HG03135 (cell line): ENCODE measurements around the gene TRAK1.

Source experiments
- ATAC-seq: cut with Tn5 transposase; IDR thresholded peaks from one replicate; pipeline ENCODE4 v1.9.1; 2021; ENCODE audit warnings: mild to moderate bottlenecking, moderate library complexity; ENCODE audit not compliant: unreplicated experiment

Gene TRAK1

DNA sequence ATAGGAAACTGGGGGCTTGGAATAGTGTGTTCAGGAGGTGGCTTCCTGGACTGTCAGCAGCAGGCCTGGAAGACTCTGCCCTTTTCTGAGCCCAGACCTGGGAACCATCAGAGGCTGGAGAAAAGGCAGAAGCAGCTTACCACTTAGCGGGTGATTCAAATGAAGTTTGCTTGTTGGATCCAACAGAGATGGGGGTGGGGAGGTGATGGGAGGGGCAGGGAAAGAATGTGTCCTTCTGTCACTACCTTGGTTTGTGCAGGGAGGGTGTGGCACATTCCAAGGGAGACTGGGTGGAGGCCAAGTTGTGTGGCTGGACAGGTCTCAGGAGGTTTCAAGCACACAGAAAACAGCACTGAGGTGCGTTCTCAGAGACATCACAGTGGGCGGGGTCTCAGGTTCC, 58.8 kb downstream of the TRAK1 start:
- ATAC-seq, result no peak

DNA sequence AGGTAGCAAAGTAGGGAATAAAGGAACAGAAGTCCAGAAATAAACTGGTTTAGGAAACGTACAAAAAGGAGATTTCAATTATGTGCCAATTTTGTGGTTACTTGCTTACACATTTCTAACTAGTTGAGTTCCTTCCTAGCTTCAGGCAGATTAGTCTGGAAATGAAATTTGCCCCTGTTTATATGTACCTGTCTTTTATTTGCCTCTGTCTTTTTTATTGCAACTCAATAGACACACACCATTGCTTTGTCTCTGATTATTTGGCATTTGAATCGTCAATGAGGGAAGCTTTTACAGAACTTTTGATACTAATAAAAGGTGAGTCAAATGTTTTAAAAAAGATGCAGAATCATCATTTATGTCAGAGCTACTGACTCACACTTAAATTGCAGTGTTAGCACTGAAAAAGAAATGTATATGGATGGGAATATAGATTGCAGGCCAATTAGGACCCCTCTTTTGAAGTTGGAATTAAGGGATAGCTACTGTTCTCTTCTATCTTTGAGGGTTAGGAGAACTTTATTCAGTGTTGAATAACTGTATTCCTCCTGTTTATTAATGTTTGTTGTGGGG, 60.5 kb downstream of the TRAK1 start:
- ATAC-seq, result no peak

DNA sequence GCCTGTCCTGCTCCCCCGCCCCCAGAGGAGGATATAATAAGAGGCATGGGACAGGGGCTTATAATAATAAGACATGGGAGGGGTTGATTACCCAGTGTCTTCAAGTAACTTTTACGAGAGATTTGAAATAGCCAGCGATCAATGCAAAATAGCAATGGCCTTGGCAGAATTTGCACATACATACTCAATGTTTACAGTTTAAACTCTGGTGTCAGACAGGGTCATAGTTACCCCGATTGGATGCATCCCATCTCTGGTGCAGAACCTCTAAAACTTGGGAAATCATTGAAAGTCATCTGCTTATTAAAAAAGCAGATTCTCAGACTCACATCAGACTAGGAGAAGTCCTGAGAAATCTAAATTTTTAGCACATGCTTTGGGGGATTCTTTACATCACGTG, 61.0 kb downstream of the TRAK1 start:
- ATAC-seq, result no peak

DNA sequence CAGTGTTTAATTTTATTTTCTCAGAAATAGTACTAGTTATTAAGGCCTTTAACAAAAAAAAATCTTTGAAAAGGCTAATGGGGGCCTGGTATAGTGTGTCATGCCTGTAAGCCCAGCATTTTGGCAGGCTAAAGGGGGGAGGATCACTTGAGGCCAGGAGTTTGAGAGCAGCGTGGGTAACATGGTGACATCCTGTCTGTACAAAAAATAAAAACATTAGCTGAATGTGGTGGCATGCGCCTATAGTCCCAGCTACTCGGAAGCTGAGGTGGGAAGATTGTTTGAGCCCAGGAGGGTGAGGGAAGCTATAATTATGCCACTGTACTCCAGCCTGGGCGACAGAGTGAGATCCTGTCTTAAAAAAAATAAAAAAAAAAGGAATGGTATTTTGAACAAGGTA, 61.9 kb downstream of the TRAK1 start:
- no peak for ATAC-seq

DNA sequence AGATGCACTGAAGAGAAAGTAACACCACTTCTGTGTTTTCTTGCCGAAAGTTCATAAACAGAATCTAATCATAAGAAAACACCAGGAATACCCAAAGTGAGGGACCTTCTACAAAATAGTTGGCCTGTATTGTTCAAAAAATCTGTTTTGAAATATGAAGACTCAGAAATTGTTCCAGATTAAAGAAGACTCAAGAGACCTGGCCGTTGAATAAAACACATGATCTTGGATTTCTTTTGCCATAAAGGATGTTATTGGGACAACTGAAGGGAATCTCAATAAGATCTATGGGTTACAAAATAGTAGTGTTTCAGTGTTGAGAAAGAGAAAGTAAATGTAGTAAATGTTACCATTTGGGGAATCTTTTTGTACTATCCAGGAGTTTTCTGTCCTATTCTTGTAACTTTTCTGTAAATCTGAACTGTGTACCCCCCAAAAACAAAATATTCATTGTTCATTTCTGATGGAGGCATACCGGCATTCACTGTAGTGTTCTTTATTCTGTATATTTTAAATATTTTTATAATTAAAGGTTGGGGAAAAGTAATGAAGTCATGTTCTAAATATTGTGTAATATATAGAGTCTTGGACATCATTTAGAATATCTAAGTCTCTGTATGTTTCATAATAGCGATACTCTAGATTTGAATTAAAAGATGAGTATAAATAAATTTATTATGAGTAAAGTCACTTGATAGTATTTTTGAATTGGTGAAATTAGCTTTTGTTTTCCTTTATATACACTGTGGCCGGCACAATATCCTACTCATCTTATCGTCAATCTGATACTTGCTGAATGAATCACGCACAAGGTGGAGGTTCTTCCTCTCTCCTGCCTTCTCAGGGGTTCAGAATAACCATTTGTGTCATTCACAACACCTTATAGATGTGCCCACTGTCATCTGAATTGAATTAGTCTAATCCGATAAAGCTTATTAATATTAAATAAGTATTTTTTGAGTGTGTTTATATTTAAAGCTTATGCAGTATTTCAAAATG, 66.7 kb downstream of the TRAK1 start:
- no peak for ATAC-seq

DNA sequence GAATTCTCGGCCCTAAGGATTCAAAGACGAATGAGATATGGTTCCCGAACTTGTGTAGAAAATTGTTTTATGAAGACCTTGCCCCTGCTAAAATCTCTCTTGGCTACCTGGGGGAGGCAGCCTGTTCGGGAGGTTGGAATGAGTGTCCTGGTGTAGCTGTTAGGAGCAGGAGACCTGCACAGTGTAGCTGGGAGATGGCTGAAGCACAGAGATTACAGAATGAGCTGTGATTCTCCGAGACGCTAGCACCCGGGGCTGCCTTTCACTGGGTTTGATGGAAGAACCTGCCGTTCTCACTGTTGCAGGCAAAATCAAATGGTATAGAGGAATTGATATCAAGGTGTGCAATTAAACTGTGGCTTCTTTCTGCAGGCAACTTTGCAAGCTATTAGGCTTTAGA, 68.0 kb downstream of the TRAK1 start:
- ATAC-seq, result no peak

DNA sequence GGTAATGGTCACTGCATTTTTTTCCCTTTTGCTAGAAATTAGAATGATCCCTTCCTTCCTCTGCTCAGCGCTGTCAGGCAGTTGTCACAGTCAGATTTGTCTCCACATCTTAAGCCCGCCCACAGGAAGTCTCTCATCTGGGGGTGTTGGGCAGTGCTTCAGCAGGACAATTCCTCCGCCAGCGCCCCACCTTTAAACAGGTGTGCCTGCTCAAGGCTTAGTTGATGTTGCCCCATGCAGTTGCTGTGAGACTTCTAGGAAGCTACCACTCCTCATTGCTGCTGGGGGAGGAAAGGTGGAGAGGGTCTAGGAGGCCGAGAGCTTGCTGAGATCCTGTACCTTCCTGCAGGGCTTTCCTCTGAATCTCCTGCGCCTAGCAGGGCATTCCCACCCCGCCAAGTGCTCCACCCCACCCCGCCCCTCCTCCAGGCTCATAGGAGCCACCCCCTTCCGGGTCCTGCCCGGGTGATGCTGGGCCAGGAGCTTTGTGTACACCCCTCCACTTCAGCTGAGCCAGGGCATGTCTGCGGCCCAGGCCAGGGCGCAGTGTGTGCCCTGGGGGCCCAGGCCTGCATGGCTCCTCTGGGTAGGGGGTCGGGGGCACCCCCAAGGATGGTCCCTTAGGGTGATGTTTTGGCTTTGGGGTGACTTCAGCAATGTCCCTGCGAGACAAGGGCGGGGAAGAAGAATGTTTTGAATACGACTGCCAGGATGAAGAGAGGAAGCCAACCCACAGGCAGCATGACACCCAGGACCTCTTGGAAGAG, 68.7 kb downstream of the TRAK1 start:
- peak; percentile 87 for ATAC-seq

DNA sequence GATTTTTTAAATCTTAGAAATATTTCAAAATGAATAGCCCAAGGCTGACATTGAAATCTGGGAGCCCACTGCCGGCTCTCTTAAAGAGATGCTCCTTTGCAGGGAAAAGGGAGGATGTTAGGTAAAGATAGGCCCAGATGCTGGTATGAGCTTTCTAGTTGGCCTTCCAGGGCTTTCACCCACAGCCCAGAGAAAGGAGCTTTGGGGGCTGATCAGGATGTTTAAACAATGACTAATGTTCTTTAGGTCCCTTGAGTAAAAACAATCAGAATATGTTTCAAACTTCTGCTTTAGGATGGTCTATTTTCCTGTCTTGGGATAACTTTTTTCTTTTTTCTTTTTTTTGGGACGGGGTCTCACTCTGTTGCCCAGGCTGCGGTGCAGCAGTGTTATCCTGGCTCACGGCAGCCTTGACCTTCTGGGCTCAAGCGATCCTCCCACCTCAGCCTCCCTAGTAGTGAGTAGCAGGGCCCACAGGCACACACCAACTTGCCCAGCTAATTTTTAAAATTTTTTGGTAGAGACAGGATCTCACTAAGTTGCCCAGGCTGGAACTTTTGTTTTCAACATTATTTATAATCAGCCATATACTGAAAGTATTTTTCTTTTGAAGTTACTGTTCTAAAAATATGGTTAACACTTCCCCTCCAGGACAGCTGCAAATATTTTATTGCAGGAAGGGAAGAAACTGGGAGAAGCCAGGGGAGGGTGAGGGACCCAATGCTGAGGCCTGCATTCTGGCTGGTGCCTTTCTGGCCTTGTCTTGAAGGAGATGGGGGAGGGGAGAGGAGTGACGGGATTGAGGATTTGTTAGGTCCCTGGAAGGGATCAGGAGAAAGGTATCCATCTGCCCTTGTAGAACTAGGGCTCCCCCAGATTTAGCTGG, 70.1 kb downstream of the TRAK1 start:
- ATAC-seq, result no peak

DNA sequence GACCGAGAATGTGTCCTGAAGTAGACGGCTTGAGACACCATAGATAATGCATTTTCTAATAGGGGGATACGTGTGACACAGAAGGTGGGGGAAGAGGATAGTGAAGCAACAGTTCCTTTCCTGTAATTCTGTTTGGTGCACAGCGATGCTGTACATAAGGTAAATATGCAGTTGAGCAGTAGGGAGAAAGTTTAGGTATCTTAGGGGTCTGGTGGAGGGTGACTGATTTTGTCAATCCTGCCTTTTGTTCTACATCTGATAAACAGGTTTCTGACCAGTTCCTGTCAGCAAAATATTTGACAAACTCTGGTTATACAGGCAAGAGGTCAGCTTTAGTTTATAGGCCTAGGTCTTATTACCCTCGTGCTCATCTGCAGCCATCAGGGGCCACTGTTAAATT, 71.3 kb downstream of the TRAK1 start:
- ATAC-seq, result no peak

DNA sequence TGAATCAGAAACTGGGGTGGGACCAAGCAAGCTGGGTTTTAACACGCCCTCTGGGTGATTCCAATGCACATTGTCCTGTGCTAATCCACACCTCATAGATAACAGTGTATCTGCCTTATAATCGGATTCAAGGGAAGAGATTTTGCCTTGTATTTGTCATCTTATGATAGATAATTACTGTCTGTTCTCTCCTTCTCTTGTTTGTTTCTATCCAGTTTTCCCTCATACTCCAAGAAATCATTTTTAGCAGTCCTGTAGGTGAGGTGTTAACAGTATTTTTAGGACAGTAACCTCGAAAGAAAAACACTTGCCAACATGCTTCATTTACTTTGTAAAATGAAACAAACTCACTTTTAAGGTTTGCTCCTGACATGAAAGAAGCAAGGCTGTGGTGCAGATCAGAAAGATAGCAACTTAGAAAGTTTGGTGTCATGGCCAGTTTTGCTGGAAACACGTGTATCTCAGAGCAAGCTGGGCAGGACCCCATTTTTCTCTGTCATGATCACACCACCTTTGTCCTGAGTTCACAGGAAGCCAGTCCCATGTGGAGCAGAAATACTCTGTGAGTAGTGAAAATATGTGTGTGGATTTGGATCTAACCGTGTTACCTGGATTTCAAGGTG, 72.6 kb downstream of the TRAK1 start:
- no peak for ATAC-seq

DNA sequence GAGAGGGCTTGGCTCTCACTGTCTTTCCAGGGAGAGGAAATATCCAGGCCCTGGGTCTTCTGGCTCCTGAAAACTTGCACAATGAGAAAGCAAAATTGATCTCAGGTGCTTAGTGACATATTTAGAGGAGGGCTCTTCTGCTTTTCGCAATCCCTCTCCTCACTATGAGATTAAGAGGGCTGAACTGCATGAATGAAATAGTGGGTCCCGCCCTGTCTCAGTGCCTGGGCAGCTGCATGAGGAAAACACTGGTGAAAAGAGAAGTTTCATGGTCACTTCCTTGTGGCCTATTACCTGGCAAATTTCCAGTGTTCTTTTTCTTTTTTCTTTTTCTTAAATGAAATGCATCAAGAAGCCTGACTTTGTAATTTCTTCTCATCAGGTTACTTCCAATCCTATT, 73.5 kb downstream of the TRAK1 start:
- no peak for ATAC-seq

DNA sequence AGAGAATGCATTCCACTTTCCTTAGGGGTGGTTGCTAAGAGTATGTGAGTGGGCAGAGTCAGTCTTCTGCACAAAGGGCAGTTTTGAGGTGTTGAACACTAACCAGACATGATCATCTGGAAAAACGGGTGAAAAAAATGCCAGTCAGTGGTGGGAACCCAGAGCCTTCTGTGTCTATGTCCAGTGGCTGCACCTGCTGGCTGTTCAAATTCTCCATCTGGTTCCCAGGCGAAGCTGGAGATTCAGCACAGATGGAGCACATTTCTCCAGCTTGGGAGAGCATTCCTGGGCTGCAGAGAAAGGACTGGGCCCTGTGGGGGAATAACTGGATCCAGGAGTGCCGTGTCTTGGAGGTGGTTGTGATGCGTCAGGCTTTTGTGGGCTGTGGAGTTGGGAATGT, 74.1 kb downstream of the TRAK1 start:
- ATAC-seq, result no peak

DNA sequence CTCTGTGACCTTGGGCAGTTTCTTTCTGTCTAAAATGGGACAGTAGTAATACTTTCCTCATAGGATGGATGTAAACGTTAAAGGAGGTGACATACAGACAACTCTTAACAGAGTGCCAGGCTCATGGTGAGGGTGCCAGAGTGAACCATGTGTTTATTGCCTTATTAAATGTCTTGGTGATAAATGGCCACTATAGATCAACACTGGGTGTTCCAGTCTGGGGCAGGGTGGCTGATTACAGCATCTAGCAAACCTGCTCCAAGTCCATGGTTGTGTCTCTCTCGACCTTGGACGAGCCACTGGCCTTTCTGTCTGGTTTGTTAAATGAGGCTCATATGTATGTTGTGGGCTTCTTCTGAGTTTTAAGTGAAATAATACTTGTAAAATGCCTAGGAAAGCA, 75.1 kb downstream of the TRAK1 start:
- no peak for ATAC-seq

DNA sequence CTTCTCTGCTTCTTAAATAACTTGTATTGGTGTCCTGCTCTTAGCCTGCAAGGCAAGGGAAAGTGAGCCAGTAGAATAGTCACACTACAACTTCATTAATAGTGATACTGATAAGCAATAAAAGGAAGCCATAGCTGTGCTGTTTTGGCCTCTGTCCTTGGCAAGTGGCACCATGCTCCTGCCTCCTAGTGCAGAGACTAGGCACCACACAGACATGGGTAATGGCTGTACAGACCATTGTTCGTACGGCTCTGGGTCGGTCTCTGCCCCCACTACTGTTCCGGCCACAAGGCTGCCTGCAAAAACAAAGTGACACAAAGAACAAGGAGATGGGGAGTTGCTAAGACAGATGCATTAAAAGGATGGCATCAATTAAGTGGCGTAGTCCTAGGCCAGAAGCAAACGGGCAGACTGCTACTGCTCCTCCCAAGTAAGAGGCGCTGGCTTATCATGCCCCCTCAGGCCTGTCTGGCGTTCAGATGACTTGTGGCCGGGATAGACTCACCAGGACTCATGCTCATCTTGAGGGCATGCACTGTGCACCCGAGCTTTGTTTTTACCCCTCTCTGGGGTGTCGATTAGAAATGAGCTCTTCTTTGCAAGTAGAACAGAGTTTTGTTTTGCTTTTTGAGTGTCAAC, 75.6 kb downstream of the TRAK1 start:
- no peak for ATAC-seq

DNA sequence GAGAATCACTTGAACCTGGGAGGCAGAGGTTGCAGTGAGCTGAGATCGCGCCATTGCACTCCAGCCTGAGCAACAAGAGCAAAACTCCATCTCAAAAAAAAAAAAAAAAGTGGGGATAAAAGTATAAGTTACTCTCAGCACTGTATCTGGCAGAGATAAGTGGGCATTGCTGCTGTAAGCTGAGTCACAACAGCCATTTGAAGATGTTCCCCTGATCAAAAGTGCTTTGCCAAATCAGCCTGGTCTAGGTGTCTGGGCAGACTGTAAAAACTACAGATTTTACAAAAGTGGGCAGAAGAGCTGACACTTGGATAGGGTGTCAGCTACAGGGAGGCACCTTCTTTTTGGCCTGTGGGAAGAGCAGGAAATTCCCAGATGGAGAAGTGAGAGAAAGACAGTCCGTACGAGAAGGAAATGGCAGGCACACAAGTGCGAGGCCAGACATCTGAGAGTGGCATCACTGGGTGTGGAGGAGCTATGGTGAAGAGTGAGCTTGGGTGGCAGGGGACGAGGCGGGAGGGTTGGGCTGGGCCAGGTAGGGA, 78.5 kb downstream of the TRAK1 start:
- ATAC-seq, result no peak

DNA sequence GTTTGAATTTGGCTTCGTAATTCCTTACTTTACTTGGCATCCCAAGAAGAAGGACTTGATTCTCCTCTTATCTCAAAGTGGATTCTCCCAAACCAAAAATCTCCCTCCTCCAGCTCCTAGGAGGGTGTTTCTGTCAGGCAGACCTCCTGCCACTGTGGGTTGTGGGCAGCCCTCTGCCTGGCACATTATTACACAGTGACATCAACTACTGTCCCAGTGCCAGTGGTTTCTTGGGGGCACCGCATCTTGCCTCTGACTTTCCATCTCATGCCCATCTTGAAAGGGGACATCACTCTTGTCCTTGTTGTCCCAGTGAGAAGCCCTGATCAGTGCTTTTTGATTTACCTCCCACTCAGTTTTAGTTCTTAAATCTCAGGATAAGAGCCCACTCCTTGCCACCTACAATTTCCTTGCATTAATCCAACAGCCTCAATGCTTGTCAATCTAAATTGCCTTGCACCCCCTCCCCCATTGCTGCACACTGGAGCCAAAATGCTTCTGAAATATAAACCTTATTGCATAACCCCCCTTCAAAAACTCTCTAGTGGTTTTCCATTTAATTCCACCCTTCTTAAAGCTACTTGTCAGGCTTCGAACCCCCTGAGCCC, 81.0 kb downstream of the TRAK1 start:
- ATAC-seq, result no peak

DNA sequence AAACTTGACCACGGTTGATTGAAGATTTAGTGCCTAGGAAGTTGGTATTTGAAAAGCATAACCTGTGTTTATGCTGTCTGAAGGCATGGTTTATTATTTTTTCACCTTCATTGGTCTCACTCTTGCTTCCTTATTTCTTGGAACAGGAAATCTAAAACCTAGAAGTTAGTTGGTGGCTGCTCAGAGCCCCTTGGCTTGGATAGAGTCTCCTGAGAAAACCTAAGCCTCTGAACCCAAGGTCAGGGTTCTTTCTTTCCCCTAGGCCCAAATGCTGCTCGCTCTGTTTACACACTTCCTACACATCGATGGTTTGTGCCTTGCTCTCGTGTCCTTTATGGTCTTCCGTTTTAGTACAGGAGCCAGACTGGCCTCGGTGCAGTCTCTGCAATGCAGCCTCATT, 82.2 kb downstream of the TRAK1 start:
- no peak for ATAC-seq

DNA sequence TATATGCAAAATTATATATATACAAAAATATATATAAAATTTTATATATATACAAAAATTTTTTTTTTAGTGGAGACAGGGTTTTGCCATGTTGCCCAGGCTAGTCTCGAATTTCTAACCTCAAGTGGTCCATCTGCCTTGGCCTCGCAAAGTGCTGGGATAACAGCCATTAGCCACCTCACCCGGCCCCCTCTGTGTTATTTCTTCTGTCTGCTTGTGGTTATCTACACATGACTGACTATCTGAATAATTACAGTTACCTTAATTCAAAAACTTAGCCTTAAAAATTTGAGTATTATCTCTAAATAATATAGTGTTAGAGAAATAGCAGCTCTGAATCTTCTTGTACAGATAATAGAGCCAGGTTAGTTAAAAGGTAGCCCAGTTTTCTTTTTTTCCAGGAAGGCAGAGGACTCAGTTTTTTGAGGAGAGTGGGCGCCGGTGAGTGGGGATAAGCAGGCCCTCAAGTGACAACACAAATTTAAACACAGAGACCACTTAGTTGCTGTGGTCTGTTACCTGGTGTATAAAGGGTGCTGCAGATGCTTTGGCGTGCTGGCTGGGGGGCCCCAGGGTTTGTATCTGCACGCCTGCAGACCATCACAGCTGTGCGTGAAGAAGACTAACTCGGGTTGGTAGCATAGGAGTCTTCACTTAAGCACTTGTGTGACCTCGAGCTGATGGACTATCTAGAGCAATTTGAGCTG, 83.7 kb downstream of the TRAK1 start:
- no peak for ATAC-seq
